GM18505 (cell line): ENCODE measurements around the gene ABCB6.

ENCODE experiments used
- ATAC-seq: cut with Tn5 transposase; IDR thresholded peaks from one replicate; pipeline ENCODE4 v1.9.1; 2021; ENCODE audit not compliant: unreplicated experiment
- POLR2A ChIP-seq: IDR thresholded peaks from 4 replicates; pipeline ENCODE4 v1.6.1; 2011; ENCODE audit warnings: borderline replicate concordance; ENCODE audit not compliant: insufficient read depth, insufficient read length; ENCODE audit errors: extremely low read depth

ABCB6 gene

DNA sequence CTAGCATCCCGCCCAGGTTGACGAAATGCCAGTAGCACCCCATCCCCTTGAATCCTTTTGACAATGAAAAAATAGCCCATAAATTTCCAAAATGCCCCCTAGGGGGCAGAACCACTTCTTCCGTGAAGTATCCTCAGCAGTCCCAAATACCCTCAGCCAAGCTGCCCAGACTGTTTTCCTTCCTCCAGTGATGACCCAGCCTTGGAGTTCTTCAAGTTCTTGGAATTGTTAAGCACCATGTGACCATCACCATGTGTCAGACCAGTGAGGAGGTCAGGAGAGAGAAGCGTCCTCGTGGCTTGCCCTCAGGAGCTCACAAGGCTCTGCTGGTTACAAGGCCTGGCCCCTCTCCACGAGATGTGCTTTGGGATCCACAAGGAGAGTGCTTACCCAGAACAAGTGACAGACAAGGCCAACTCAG lies 47.5 kb downstream of the ABCB6 start:
- no peak for ATAC-seq
- TF ChIP-seq POLR2A, result no peak

DNA sequence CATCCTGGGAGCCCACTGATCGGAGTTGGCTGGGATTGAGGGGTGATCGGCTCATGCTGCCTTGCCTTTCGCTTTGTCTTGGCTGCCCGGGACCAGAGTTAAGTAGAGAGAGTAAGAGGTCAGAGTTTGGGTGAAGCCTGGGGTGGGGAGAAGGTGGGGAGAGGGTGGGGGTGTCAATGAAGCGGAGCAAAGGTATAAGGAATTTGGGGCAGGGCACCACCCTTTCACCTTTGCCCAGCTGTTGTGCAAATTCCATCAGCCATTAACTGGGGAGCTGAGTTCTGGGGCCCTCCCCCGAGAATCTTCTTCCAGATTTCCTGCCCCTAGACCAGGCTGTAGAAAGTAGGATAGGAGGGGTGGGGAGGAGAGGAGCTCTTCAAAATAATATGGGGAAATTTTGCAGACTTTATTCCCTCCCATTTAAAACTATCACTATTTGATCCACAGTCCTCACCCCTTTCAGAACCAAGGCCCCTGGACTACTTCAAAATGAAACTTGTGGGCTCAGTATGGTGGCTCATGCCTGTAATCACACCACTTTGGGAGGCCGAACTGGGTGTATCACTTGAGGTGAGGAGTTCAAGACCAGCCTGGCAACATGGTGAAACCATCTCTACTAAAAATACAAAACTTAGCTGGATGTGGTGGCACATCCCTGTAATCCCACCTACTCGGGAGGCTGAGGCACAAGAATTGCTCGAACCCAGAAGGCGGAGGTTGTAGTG lies 48.7 kb downstream of the ABCB6 start, which contains the start of gene SLC23A3:
Gene SLC23A3, minus strand, starts transcription at position 100 of the 725 bp plus-strand sequence. Its CDS starts 45 bp downstream, at position 55.
- no peak for ATAC-seq
- TF ChIP-seq POLR2A, result no peak

DNA sequence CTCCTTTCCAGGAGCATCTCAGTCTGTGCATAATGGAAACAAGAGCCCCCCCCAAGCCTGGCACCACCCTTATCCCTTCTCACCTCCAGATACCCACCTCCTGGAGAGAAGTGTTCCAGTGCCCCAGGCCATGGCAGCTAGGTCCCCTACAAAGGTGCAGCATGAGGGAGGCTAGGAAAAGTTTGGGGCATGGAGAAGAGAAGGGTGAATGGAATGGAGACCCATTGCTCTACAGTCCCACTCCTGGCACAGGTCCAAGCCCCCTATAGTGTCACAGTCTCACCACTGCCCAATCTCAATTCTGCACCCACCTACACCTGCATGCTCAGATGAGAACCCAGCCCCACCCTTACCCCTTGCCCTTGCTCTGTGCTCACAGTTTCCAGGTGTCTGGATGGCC lies 49.8 kb downstream of the ABCB6 start:
- no peak for ATAC-seq
- TF ChIP-seq POLR2A, result no peak

DNA sequence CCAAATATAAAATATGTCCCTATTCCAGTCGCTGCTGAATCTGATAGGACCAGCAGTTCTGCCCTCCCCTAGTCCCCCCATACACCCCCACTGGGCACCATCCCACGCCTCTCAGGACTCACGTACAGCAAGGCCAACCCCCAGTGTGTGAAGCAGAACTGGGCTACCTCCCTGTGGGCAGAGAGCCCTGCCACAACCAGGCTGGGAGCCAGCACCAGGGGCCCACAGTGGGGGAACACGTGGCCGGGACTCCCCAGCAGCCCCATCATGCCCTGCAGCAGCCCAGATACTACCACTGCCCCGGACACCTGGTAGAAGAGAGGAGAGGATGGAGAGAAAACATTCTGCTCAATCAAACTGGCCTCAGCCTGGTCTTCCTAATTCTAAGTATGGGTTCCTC lies 50.2 kb downstream of the ABCB6 start:
- no peak for ATAC-seq

DNA sequence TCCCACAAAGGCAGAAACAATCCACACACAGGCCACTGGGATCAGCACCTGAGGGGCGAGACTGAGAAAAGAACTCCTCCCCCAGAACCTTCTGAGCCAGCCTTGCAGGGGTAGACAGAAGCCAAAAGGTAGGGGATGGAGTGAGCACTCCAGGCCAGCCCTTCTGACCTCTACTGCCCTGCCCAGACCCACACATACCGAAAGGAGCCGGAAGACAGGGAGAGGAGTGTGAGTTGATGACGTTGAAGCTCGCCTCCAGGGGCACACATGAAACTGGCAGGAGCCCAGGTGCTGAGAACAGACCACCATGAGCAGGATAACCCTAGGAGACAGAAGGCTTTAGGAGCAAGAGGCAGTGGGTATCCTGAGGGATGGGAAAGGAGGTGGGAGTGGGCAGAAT lies 50.8 kb downstream of the ABCB6 start:
- TF ChIP-seq POLR2A, result no peak
- no peak for ATAC-seq

More for the DNA sequence above, 50.2 kb downstream of the ABCB6 start:
- no peak for TF ChIP-seq POLR2A

DNA sequence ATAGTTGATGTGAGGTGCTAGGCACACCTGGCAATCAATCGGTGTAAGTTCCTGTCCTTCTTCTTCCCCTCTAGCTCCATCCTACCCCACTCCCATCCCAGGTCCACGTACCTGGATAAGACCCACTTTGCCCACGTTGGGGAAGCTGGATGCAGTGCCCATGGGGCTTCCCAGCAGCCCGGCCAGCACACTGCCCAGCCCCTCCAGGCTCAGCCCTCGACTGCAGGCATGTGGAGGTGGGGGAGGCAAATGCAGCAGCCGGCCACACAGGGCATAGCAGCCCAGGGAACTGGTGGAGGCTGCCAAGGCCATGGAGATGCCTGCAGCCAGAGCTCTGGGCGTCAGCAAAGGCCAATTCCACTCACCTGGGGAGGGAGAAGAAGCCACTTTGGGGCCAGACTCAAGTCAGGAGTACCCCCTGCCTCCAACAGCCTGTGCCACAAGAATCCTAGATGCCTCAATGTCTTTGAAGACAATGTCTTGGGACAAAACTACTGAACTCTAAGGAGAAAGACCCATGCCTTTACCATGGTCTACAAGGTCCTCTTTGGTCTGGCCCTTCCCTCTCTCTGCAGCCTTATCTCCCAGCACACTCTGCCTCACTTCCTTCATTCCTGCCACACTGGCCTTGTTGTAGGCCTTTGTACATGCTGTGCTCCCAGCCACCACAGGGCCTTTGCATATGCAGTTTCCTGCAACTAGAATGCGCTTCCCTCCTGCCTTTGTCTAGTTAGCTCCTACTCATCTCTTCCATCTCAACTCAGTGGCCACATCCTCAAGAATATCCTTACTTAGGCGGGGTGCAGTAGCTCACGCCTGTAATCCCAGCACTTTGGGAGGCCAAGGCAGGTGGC lies 53.5 kb downstream of the ABCB6 start:
- no peak for TF ChIP-seq POLR2A
- no peak for ATAC-seq

DNA sequence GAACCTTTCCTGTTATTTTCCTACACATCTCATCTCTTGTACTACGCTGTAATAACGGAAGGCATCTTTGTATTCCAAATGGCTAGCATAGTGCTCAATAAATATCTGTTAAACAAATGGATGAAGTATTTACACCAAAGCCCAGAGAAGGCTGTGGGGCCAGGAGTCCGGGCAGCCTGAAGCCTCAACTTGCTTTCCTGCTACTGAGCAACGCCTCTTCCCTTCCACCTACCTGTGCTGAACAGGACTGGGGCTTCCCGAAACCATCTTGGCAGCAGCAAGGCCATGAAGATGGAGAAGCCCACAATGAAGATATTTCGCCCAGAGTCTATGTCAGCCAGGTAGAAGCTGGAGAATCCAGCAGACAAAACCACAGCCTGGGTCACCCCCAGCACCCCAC lies 55.6 kb downstream of the ABCB6 start:
- ATAC-seq, result no peak
- no peak for TF ChIP-seq POLR2A

DNA sequence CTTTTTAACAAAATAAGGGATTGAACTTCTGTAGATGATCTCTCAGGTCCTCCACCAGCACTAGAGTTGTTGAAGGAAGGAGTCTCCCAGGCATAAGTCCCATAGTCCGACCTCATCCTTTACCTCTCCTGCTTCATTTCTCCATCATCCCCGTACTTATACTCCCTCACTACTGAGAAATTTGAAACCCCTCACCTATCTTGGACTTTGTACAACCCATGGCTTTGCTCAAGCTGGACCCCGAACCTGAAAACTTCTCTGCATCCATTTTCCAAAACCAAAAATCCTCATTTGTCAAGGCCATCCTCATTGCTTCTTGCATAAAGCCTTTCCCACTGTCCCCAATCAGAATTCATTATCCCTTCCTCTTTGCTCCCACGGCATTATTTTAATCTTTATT lies 57.7 kb downstream of the ABCB6 start:
- no peak for ATAC-seq
- TF ChIP-seq POLR2A, result no peak

DNA sequence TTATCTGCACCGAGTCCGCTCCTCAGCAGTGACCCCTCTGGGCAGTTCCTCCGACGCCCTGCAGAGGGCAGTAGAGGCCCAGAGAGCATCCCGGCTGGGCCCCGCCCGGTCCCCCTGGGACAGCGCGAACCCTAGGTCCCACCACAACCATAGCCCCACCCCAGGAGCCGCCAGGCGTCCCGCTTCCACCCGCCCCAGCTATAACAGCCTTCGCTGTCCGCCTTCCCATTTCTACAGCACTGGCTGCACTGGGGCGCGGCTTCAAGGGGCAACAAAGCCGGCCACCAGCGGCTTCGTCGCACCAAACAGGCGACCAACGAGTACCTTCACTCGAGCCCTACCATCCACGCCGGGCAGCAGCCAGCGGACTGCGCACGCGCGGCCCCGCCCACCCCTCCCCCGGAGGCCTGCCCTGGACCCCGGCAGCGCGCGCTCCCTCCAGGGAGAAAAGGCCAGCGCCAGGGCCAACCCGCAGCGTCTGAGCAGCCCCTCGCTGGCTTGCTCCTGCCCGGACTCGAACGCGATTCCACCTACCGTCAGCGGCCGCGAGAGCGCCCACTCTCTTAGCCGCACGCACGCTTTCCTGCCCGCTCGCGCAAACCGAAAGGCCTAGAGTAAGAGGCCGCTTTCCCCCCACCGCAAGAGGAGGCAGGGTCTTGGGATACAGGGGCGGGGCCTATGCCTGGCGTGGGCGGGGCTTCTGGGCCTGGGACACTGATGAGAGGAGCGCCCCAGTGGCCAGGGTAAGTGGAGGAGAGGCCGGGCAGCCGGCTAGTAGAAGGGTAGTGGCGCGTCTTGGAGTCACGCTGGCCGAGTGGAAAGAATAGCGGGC lies 58.4 kb downstream of the ABCB6 start, which contains the start of gene NHEJ1:
Gene NHEJ1, minus strand, starts transcription at position 630 of the 832 bp plus-strand sequence. CDS start 2,453 bp downstream, outside the sequence.
- TF ChIP-seq POLR2A, result peak; percentile 84
- ATAC-seq, result peak; percentile 85
